Cardiac fibroblast (primary cell): ENCODE measurements around the gene KIAA1755.

ENCODE experiments used
- DNase-seq, 2 donors: peaks; one replicate each; pipeline versions ENCODE4 v3.0.0 to v3.0.0-alpha.2; 2010; ENCODE audit warnings: low read depth in 2 of 2
- H3K4me3 ChIP-seq, 2 donors: replicated peaks in 1 of 2; 1 replicate in 1 of 2; 2 replicates in 1 of 2; pipeline ENCODE4 v1.5.1; 2011; ENCODE audit warnings: low read depth in 2 of 2, low read length in 2 of 2, mild to moderate bottlenecking in 2 of 2, moderate library complexity in 1 of 2
- TF ChIP-seq, protein P1 (sequence below): IDR thresholded peaks from one replicate; pipeline ENCODE4 v1.5.1; 2011; ENCODE audit warnings: low read depth, mild to moderate bottlenecking, low read length, inconsistent platforms

KIAA1755 gene

GRCh38 chr20:38271608-38272120 lies 11.1 kb upstream of the KIAA1755 start:
- TF ChIP-seq, protein P1, sequence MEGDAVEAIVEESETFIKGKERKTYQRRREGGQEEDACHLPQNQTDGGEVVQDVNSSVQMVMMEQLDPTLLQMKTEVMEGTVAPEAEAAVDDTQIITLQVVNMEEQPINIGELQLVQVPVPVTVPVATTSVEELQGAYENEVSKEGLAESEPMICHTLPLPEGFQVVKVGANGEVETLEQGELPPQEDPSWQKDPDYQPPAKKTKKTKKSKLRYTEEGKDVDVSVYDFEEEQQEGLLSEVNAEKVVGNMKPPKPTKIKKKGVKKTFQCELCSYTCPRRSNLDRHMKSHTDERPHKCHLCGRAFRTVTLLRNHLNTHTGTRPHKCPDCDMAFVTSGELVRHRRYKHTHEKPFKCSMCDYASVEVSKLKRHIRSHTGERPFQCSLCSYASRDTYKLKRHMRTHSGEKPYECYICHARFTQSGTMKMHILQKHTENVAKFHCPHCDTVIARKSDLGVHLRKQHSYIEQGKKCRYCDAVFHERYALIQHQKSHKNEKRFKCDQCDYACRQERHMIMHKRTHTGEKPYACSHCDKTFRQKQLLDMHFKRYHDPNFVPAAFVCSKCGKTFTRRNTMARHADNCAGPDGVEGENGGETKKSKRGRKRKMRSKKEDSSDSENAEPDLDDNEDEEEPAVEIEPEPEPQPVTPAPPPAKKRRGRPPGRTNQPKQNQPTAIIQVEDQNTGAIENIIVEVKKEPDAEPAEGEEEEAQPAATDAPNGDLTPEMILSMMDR, result no peak
- no peak overlapping the region for H3K4me3 ChIP-seq
- peak in 1 of 2 donors; percentile 75 for DNase-seq

GRCh38 chr20:38270869-38271605 lies 10.5 kb upstream of the KIAA1755 start:
- H3K4me3 ChIP-seq, result no peak overlapping the region
- TF ChIP-seq, protein P1, result no peak
- DNase-seq, result peak; percentile 97

DNA sequence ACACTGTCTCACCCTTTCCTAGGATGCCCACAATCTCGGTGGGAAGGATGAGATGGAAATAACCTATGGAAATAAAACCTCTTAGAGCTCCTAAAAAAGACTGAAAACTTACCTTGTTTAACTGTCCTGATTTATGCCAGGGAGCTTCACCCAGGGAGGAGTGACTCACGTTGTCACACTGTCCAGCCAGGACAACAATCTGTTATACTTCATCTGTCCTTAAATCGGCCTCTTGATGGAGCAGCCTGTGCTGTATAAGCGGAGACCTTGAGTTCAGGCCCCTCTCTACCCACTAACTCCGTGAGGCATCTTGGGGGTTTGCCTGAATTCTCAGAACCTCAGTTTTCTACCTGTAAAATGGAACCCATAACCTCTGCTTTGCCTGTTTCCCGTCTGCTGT lies 9.2 kb upstream of the KIAA1755 start:
- H3K4me3 ChIP-seq, result no peak overlapping the region
- DNase-seq, result no peak
- TF ChIP-seq, protein P1, result no peak

DNA sequence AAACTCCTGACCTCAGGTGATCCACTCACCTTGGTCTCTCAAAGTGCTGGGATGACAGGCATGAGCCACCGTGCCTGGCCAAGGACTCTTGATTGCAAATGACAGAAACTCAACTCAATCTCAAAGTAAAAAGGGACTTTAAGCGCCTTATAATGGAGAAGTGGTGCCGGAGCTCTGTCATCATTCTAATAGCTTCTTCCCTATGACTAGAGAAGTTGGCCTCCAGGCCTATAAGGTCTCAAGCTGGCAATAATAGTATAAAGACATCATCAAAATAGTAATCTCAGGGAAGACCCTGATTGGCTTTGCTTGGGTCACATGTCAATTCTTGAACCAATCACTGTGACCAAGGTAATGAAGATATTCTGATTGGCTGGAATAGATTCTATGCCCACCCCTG lies 8.5 kb upstream of the KIAA1755 start:
- DNase-seq, result no peak
- H3K4me3 ChIP-seq, result no peak overlapping the region
- TF ChIP-seq, protein P1, result no peak

DNA sequence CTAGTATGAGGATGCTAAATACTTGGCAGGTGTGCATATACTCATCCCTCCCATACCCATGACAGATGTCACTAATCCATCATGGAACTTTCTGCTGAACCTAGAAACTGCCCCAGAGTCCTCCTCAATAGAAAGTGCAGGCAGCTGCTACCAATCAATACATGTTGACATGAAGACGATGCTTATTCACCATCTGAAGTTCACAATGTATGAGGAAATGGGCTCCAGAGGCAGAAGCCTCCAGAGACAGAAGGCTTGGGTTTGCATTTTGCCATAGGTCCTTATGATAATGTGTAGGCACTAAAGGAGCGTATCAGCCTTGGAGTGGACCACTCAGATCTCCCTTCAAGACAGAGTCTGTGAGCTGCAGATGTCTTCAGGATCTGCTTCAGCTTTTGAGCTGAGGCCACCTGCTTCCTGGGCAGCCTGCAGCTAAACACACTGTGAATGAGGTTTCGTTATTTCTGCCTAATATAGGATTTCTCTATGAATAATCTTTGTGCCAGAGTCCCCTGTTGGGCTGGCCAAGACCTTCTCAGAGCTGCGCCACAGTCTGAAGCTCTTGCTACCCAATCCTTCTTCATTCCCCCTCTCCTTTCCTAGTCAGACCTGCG lies 7.5 kb upstream of the KIAA1755 start:
- DNase-seq, result no peak
- no peak overlapping the region for H3K4me3 ChIP-seq
- TF ChIP-seq, protein P1, result no peak

GRCh38 chr20:38267296-38267695 lies 6.8 kb upstream of the KIAA1755 start:
- peak; percentile 37 to 46 for DNase-seq
- TF ChIP-seq, protein P1, result no peak
- H3K4me3 ChIP-seq, result no peak overlapping the region
